GM13976 (cell line): Measurements from ENCODE around the gene CDK2.
"Not testable (repeated sequence)": the region's sequence is repeated elsewhere in the genome, so short reads cannot be mapped to it uniquely, and the experiment has no call there.

ENCODE experiments used
- DNase-seq: peaks from one replicate; pipeline ENCODE4 v3.0.0; 2012; ENCODE audit warnings: low spot score
- in situ Hi-C: fragments of 300-500 bp; cut with MboI; formaldehyde crosslinking; loops from one replicate; pipeline ENCODE4 v1.12.0; 2022; ENCODE audit warnings: low sequenced_read_pairs, mixed read lengths, inconsistent platforms; ENCODE audit not compliant: unreplicated experiment
- TF ChIP-seq, protein P1 (sequence below): IDR thresholded peaks from 2 replicates; pipeline ENCODE4 v1.5.1; 2012; ENCODE audit warnings: borderline replicate concordance, mild to moderate bottlenecking; ENCODE audit not compliant: insufficient read depth; ENCODE audit errors: extremely low read depth, missing control alignments, control extremely low read depth

Gene CDK2

DNA sequence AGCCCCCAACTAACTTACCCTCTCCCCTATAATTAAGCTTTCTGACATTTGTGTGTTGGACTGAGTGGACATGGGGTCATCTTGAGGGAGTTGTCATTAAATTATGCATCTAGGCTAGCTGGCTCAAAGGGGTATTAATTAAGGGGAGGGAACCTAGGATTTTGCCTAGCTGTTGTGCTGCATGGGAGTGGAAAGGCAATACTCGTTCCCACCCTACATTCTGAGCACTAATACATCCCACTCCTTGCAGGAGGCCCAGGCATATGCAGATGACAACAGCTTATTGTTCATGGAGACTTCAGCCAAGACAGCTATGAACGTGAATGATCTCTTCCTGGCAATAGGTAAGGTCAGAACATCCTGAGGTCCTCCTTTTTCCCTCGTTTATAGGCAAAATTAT lies 24.5 kb downstream of the CDK2 start:
- DNase-seq, result no peak
- in situ Hi-C loops, result no loop called here
- TF ChIP-seq, protein P1, sequence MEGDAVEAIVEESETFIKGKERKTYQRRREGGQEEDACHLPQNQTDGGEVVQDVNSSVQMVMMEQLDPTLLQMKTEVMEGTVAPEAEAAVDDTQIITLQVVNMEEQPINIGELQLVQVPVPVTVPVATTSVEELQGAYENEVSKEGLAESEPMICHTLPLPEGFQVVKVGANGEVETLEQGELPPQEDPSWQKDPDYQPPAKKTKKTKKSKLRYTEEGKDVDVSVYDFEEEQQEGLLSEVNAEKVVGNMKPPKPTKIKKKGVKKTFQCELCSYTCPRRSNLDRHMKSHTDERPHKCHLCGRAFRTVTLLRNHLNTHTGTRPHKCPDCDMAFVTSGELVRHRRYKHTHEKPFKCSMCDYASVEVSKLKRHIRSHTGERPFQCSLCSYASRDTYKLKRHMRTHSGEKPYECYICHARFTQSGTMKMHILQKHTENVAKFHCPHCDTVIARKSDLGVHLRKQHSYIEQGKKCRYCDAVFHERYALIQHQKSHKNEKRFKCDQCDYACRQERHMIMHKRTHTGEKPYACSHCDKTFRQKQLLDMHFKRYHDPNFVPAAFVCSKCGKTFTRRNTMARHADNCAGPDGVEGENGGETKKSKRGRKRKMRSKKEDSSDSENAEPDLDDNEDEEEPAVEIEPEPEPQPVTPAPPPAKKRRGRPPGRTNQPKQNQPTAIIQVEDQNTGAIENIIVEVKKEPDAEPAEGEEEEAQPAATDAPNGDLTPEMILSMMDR, result no peak

DNA sequence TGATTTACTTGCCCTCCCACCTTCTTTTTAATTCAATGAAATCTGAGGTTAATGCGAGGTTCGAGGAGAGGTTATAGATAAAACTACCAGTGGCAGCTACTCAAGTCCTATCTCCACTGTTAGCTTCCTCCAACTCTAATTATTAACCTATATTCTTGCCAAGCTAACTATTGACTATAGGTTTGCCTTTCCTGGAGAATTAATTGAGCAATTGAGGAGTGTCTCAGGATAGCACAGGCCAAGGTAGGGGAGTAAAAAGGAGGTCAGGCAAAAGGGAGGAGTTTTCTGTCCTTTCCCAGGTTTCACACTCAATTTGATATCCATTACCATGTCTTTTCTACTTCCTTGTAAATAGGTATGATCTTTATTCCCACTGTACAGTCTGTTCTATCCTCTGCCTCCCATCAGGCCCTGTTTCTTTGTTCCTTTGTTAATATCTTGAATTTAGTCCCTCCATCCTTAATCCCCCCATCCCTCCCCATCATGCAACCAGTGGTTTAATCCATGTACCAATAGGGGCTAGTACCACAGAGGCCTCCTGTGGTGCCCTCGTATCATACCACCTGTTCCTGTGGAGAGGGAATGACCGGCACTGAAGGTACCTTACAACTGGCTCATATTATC lies 26.7 kb downstream of the CDK2 start:
- TF ChIP-seq, protein P1, result no peak
- no peak for DNase-seq
- in situ Hi-C loops, result no loop called here

DNA sequence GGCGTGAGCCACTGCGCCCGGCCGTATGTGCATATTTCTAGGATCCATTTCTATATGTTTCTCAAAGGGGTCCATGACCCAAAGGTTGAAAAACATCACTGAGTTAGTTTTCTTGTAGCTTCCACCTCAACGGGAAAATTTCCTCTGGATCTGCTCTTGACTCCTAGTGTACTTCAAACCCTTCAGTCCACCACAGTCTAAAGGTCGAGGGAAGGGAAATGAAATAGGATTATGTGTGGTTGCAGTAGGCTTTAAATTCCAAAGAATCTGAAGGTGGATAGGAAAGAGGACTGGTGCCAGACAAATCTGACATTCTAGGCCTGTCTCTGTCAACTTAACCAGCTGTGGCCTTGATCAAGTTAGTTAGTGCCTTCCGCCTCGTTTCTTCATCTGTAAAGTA lies 28.7 kb downstream of the CDK2 start:
- no peak for DNase-seq
- in situ Hi-C loops, result no loop called here
- TF ChIP-seq, protein P1, result no peak

DNA sequence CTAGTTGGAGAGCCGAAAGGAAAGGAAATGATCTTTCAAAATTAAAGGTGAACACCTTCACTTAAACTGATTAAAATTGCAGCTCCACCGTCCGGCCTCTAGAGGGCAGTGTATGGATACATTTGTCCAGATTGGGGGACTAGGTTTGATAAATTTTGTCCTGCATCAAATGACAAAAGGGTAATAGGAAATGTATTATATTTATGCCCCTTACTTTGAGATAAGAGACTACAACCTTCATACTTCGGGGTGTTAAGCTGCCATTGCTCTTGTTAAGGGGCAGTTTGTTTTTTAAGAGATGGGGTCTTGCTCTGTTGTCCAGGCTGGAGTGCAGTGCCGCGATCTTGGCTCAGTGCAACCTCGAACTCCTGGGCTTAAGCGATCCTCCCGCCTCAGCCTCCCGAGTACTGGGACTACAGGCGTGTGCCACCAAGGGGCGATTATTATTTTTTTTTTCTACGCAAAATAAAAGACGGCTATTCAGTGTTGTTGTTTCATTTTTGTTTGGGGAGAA lies 29.6 kb downstream of the CDK2 start:
- TF ChIP-seq, protein P1, result peak; percentile 86
- in situ Hi-C loops, result no loop called here
- DNase-seq, result peak; percentile 68

DNA sequence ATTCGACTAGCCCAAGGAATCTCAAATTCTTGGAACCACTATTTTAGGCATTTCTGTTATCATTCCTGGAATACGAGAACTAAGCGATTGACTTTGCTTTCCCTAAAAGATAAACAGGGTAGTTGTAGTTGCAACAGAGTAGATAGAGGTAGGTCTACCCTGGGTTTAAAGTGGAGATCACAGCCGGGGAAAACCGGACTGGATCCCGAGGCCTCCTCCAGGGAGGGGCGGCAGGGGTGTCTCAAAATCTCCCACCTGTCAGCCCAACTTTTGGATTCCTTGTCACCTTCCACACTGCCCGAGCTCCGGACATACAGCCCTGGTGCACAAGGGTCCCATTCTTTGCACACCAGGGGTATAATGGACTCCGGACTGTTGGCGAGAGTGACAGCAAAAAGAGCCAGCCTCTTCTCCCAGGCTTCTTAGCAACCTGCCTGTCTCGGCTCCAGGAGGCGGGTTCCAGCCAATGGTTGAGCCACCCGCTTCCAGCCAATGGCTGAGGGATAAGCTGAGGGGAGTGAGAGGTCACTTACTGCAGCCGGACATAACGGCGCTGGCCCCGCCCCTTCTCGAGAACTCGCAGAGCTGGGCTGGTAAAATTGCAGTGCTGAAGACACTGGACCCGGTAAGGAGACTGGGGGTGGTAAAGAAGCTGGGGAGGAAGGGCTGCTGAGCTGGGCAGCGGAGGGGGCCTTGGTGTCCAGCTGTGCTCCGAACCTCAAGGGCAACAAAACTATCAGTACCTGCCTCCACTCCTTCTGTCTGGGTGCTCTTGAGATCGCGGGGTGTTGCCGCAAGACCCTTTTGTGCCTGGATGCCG lies 30.3 kb downstream of the CDK2 start, which contains the start of gene SUOX:
Gene SUOX, plus strand, starts transcription at position 562 of the 820 bp plus-strand sequence. CDS start 4,946 bp downstream, outside the sequence.
- in situ Hi-C loops, result no loop called here

DNA sequence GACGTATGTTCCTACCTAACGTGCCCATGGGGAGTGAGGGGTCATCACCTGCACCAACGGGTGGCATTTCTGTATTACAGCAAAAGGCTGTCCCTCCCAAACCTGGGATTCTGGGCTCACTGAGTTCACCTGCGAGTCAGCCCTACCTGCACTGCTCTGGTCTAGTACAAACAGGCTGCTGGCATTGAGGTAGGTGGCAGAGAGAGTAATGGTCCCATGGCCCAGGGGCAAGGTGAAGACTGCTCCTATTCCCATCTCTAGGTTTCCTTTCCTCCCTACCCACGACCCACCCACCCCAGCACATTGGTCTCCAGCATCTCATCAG lies 30.9 kb downstream of the CDK2 start:
- in situ Hi-C loops, result no loop called here
- TF ChIP-seq, protein P1, result no peak
- DNase-seq, result no peak

More for the DNA sequence above, 30.3 kb downstream of the CDK2 start, which contains the start of gene SUOX:
- DNase-seq, result peak; percentile 98
- TF ChIP-seq, protein P1, result no peak

DNA sequence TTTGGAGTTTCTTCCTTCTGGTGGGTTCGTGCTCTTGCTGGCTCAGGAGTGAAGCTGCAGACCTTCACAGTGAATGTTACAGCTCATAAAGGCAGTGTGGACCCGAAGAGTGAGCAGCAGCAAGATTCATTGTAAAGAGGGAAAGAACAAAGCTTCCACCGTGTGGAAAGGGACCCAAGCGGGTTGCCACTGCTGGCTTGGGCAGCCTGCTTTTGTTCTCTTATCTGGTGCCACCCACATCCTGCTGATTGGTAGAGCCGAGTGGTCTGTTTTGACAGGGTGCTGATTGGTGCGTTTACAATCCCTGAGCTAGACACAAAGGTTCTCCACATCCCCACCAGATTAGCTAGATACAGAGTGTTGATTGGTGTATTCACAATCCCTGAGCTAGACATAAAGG lies 32.9 kb downstream of the CDK2 start:
- DNase-seq, in situ Hi-C loops: not testable (repeated sequence)

DNA sequence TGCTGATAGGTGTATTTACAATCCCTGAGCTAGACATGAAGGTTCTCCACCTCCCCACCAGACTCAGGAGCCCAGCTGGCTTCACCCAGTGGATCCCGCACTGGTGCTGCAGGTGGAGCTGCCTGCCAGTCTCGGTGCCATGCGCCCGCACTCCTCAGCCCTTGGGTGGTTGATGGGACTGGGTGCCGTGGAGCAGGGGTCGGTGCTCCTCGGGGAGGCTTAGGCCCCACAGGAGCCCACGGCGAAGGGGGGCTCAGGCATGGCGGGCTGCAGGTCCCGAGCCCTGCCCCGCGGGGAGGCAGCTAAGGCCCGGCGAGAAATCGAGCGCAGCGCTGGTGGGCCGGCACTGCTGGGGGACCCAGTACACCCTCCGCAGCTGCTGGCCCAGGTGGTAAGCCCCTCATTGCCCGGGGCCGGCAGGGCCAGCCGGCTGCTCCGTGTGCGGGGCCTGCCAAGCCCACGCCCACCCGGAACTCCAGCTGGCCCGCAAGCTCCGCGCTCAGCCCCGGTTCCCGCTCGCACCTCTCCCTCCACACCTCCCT lies 33.4 kb downstream of the CDK2 start:
- in situ Hi-C loops, DNase-seq: not testable (repeated sequence)
